ENCODE measurements around the gene SMCO1. TPM values are rescaled to one million over a fixed set of nuclear protein-coding genes. Genes with fewer than 3 reads are reported as not detected.

The SMCO1 gene, protein sequence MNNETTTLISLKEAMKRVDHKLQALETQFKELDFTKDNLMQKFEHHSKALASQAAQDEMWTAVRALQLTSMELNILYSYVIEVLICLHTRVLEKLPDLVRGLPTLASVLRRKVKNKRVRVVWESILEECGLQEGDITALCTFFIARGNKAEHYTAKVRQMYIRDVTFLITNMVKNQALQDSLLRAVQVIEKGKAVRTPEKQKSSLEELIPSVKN
- total RNA-seq: not detected in 2 replicates

DNA sequence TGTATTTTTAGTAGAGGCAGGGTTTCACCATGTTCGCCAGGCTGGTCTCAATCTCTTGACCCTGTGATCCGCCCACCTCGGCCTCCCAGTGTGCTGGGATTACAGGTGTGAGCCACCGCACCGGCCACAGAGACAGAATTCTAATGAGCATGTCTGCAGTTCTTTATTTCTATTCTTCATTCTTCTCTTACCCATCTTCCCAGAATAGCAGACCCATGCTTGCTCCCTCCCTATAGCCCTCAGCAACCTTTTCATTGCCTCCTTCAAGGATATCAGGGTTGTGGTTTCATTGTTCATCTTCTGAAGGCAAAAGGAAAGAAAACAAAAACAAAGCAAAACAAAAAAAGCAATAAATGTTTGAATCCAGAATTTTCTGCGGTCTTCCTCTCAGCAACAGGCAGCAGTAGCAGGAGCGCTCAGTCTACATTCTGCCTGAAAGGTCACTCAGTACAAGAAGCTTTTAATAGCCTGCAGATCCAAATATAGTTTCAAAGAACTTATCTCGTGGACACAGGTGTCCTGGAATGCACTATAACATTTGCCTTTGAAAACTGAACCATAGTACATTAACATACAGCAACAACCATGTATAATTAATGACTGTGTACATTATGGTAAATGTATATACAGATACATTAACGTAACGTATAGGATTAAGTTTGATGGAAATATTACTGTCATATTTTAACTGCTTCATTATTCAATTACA, at the start of gene SMCO1:
Gene SMCO1, minus strand, starts transcription at position 434 of the 709 bp plus-strand sequence. Its CDS starts 137 bp downstream, at position 297.

DNA sequence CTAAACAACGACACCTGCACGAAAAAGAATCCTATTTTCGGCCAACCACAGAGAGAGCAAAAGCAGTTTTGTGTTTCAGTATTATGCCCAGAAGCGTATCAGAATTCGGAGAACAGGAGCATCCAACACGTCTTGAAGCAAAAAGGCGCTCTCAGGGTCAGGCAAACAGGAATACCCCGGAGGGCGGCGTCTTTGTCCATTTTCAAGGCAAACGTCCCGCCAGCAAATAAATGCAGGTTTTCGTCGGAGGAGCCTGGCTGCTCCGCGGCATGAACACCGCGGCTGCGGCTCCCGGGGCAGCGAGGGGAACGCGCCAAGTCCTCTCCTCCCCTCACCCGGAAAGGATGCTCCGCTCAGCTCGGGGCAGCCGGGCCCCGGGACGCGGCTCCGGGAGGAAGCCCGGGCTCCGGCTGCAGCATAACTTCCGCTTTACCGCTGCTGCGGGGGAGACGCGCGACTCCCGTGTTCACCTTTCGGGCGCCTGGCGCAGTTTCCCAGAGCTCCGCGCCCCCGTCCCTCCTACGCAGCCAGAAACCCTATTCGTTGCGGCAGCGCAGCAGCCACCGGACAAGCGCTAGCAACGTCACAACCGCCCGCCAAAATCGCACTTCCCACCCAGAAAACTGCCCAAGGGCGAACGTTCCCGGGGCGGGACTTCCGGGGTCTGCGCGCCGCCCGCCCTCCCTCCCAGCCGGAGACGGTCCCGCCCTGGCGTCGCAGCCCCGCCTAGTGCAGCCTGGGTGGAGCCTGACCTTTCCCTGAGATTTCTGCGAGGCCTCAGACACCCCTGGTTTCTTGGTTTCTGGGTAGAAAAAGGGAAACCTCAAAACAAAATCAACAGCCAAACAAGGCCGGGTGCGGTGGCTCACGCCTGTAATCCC, 11.7 kb downstream of the SMCO1 start, which contains the start of gene RNF168:
Gene RNF168, minus strand, starts transcription at position 573 of the 881 bp plus-strand sequence. CDS start 595 bp downstream, outside the sequence.

Other genes starting within 250 kb of the SMCO1 start
- gene PCYT1A, start 227.6 kb downstream of the SMCO1 start, total RNA-seq: 64.6 and 76.5 TPM in 2 replicates
- gene DYNLT2B, start 197.1 kb downstream of the SMCO1 start, total RNA-seq: 7.0 and 8.7 TPM in 2 replicates
- not detected in 2 replicates for gene TM4SF19, start 177.0 kb downstream of the SMCO1 start, total RNA-seq
- 16.5 and 16.8 TPM in 2 replicates for gene UBXN7, start 82.9 kb downstream of the SMCO1 start, total RNA-seq
- gene RNF168, start 11.6 kb downstream of the SMCO1 start, total RNA-seq: 16.5 and 20.9 TPM in 2 replicates
- gene WDR53, start 53.2 kb upstream of the SMCO1 start, total RNA-seq: 6.3 and 7.6 TPM in 2 replicates
- 6.3 and 7.8 TPM in 2 replicates for gene FBXO45, start 53.3 kb upstream of the SMCO1 start, total RNA-seq
- 0.28 and 0.46 TPM in 2 replicates for gene NRROS, start 124.3 kb upstream of the SMCO1 start, total RNA-seq
- 4.3 TPM in 2 replicates for gene CEP19, start 196.9 kb upstream of the SMCO1 start, total RNA-seq
- gene PIGX, start 197.0 kb upstream of the SMCO1 start, total RNA-seq: 15.5 and 20.1 TPM in 2 replicates
- gene PAK2, start 224.5 kb upstream of the SMCO1 start, total RNA-seq: 23.2 and 33.7 TPM in 2 replicates

All from smooth muscle cell of bladder (primary cell).